ENCODE measurements around the gene TTLL11.

- TF ChIP-seq, protein P1, sequence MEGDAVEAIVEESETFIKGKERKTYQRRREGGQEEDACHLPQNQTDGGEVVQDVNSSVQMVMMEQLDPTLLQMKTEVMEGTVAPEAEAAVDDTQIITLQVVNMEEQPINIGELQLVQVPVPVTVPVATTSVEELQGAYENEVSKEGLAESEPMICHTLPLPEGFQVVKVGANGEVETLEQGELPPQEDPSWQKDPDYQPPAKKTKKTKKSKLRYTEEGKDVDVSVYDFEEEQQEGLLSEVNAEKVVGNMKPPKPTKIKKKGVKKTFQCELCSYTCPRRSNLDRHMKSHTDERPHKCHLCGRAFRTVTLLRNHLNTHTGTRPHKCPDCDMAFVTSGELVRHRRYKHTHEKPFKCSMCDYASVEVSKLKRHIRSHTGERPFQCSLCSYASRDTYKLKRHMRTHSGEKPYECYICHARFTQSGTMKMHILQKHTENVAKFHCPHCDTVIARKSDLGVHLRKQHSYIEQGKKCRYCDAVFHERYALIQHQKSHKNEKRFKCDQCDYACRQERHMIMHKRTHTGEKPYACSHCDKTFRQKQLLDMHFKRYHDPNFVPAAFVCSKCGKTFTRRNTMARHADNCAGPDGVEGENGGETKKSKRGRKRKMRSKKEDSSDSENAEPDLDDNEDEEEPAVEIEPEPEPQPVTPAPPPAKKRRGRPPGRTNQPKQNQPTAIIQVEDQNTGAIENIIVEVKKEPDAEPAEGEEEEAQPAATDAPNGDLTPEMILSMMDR (IDR thresholded peaks at IDR 0.05) = no peak
- no peak for TF ChIP-seq POLR2A (IDR thresholded peaks at IDR 0.05)
These were observed 150.2 kb downstream of the TTLL11 start for GRCh38 chr9:121942866-121943382.
